Subcutaneous adipose tissue (tissue), 4 donors: ENCODE results near the gene FBLN7. TPM values are rescaled to one million over a fixed set of nuclear protein-coding genes. Genes with fewer than 3 reads are reported as not detected.

Source experiments
- total RNA-seq, 4 donors: library from RNA; depleted of rRNA; stranded (reverse); fragments of >200 nt; gene quantifications; one replicate each; pipeline ENCODE4 v1.1.0, GENCODE V29; 2016
- TF ChIP-seq, protein P1 (sequence below): fragments of 450-650 bp; IDR thresholded peaks from one replicate; pipeline ENCODE4 v1.5.1; 2016; ENCODE audit warnings: low read depth, mild to moderate bottlenecking, control low read depth, antibody characterized with exemption, moderate library complexity

FBLN7 gene
- total RNA-seq, 4 donors from 2014 or later = 1.3 to 13.0 (median 4.7) TPM

DNA sequence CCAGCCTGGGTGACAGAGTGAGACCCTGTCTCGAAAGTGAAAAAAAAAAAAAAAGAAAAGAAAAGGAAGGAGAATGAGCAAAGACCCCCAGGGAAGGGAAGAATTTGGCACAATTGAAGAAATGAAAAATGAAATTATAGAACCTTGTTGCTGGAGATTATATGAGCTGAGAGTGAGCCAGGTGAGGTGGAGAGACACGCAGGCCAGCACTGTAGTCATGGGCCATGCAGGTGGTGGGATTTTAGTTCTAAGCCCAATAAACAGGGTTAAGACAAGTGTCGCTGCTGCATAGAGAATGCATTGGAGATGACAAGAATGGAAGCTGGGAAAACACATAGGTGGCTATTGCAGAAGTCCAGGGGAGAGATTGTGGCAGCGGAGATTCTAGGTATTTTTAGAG is 32.3 kb downstream of the FBLN7 start:
- TF ChIP-seq, protein P1, sequence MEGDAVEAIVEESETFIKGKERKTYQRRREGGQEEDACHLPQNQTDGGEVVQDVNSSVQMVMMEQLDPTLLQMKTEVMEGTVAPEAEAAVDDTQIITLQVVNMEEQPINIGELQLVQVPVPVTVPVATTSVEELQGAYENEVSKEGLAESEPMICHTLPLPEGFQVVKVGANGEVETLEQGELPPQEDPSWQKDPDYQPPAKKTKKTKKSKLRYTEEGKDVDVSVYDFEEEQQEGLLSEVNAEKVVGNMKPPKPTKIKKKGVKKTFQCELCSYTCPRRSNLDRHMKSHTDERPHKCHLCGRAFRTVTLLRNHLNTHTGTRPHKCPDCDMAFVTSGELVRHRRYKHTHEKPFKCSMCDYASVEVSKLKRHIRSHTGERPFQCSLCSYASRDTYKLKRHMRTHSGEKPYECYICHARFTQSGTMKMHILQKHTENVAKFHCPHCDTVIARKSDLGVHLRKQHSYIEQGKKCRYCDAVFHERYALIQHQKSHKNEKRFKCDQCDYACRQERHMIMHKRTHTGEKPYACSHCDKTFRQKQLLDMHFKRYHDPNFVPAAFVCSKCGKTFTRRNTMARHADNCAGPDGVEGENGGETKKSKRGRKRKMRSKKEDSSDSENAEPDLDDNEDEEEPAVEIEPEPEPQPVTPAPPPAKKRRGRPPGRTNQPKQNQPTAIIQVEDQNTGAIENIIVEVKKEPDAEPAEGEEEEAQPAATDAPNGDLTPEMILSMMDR = no peak

DNA sequence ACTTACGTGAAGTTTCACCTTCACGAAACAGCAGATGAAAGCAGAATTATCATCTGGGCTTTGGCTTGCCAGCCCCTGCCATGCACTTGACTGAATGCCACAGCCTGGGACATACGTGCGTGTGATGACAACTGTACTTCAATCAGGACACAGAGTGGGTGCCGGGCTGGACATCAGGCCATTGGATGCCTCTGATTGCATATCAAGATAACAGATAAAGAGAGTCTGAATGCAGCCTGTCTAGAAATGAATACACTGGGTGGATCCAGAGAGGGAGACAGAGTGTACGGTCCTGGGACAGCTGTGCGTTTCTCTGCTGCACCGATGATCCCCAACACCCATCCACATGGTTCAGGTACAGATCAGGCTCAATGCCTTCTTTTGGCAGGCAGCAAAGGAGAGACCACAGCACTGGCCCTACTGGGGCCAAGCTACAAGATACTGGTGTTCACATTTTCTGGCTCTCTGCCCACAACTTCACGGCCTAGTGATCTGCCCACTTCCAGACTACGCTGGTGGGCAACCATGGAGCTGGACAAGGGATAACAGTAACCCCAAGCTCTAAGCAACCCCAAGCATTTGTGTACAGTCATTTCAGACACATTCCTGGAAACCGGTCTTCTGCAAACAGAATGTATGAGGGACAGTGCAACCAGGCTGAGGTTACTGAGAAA is 35.6 kb downstream of the FBLN7 start:
- TF ChIP-seq, protein P1 = no peak

GRCh38 chr2:112174383-112174782 is 36.2 kb downstream of the FBLN7 start:
- TF ChIP-seq, protein P1 = no peak

DNA sequence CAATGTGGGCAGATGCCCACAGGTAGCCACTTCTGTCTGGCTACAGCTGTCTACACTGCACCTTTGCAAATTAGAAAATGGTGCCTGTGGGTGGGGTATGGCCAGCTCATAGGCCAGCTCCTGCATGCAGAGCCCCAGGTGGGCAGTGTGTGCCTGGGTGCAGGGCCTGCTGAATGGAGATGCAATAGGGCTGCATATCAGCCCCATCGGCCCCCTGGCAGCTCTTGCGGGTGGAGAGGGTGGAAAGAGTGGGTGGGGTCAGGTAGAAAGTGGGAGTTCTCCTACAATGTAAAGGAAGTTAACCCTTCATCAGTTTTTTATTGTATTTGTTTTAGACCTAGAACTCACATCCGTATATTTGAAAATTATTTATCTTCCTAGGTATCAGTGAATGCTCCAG is 37.1 kb downstream of the FBLN7 start:
- TF ChIP-seq, protein P1 = no peak

DNA sequence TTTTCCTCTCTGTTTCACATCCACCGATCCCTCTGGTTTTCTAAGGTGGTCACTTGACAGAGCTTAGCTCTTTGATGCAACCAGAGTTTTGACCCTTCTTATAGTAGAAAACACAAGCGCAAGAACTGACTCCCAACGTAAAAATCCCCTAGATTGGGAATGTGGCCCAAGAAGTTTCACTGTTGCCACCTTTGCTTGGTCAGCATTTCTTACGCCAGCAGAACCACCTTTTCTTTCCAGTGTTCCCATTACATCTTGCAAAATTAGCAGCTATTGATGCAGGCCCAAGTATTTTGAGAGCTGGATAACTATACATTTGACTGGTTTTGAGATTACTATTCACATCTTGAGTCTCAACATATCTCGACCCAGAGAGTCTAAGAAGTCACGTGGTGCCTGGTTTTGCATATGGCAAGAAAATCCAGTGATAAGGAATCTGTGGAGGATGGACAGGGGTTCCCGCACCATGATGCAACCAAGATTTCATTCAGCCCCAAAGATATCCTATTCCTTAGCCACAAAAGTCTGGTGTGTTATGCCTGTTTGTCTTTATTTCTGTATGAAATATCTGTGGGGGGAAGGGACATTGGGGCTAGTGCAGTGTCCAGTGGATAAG is 37.9 kb downstream of the FBLN7 start:
- TF ChIP-seq, protein P1 = no peak

DNA sequence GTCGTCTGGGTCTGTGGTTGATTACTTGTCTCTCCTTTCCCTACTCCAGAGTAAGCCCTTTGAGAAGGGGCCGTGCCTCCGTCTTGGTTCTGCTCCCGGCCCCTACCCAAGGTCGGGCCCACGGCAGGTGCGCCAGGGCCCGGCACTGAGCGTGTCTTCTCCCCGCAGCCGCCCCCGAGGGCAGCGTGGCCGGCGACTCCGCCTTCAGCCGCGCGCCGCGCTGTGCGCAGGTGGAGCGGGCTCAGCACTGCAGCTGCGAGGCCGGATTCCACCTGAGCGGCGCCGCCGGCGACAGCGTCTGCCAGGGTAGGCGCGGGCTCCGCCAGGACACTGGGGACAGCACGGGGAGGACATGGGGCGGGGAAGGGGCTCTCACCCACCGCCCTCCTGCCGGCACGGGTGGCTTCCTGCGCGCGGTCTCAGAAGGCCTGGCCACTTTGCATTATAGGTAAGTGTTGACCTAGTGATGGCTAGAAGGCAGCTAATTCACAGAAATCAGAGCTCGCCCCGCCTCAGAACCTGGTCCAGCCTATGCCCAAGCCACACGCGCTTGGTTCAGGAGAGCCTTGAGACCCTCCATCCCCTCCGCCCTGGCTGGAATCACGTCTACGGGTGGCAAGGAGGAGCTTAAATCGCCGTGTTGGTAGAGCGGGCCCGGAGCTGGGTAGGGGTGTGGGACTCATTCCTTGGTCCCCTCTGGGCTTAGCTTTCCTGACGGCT is 43.5 kb downstream of the FBLN7 start:
- TF ChIP-seq, protein P1 = no peak

GRCh38 chr2:112182581-112183034 is 44.4 kb downstream of the FBLN7 start:
- TF ChIP-seq, protein P1 = no peak
